GM12892 (cell line): ENCODE measurements around the gene FBXO11.

Experiments
- POLR2A ChIP-seq: IDR thresholded peaks from 2 replicates; pipeline ENCODE4 v1.6.1; 2011; ENCODE audit warnings: low read depth, low read length, control low read depth
- POLR2AphosphoS5 ChIP-seq: IDR thresholded peaks from 2 replicates; pipeline ENCODE4 v1.6.1; 2011; ENCODE audit warnings: low read depth, low read length, control low read depth
- TAF1 ChIP-seq: IDR thresholded peaks from 2 replicates; pipeline ENCODE4 v1.6.1; 2011; ENCODE audit warnings: low read depth, mild to moderate bottlenecking, control low read depth, low read length, borderline replicate concordance

DNA sequence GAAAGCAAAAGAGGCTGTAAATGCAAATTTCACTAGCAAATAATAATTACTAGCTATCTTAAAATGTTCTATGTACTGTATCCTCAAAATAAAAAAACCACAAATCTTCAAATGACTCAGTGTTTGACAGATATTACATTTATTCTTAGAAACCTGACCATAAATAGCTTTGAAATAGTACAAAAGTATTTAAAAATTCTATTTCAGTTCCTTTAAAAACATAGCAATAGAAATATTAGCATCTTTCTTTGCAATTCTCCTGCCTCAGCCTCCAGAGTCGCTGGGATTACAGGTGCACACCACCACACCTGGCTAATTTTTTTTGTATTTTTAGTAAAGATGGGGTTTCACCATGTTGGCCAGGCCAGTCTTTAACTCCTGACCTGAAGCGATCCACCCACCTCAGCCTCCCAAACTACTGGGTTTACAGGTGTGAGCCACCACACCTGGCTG, 72.8 kb downstream of the FBXO11 start:
- TF ChIP-seq POLR2A (no peak), TAF1 (no peak), POLR2AphosphoS5 (no peak)
